ENCODE data around the gene ALB. TPM values are rescaled to one million over a fixed set of nuclear protein-coding genes. Genes with fewer than 3 reads are reported as not detected.

The ALB gene
- total and polyA plus RNA-seq, 2 experiments from 2014 or later: not detected

DNA sequence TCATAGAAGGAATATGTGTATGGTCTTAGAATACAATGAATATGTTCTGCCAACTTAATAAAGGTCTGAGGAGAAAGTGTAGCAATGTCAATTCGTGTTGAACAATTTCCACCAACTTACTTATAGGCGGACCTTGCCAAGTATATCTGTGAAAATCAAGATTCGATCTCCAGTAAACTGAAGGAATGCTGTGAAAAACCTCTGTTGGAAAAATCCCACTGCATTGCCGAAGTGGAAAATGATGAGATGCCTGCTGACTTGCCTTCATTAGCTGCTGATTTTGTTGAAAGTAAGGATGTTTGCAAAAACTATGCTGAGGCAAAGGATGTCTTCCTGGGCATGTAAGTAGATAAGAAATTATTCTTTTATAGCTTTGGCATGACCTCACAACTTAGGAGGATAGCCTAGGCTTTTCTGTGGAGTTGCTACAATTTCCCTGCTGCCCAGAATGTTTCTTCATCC is 9.2 kb downstream of the ALB start:
- no peaks in the 10 kb centered on the region for H3K9me3 ChIP-seq (ENCODE audit: low read depth)
- H4K20me1 ChIP-seq (ENCODE audit: insufficient read depth): no peaks in the 10 kb centered on the region
- H3K4me1 ChIP-seq (ENCODE audit: insufficient read depth): no peaks in the 10 kb centered on the region
- H3K27me3 ChIP-seq (replicated peaks; ENCODE audit: insufficient read depth): peaks cover 4% of the 10 kb centered on the region
- no peak for TF ChIP-seq EZH2 (IDR thresholded peaks at IDR 0.05; ENCODE audit: insufficient read depth, poor library complexity, severe bottlenecking)
- TF ChIP-seq EZH2phosphoT487 (IDR thresholded peaks at IDR 0.05; ENCODE audit: insufficient read depth, low read depth): no peak
- H3K9me2 ChIP-seq (ENCODE audit: insufficient read depth): no peaks in the 10 kb centered on the region
- H2AFZ ChIP-seq: no peak overlapping the region
- H3F3A ChIP-seq (ENCODE audit: insufficient read depth): no peaks in the 10 kb centered on the region
- no peak overlapping the region for H3K4me2 ChIP-seq (ENCODE audit: unreplicated experiment)
- no peak overlapping the region for H3K9ac ChIP-seq
- H3K36me3 ChIP-seq (ENCODE audit: low read depth): no peaks in the 10 kb centered on the region
- WGBS, 2 experiments (ENCODE audit: low coverage in 1 of 2, low lambda C conversion rate in 2 of 2, missing lambda C conversion rate in 2 of 2): 39 to 41% methylated on average over 4 of the region's 4 CpGs
- no peak overlapping the region for H3K4me3 ChIP-seq
- H3K79me2 ChIP-seq (ENCODE audit: insufficient read depth): no peaks in the 10 kb centered on the region
- no peak overlapping the region for H3K27ac ChIP-seq
- in situ Hi-C loops (cut with MboI): no loop called here
- no peak for DNase-seq

DNA sequence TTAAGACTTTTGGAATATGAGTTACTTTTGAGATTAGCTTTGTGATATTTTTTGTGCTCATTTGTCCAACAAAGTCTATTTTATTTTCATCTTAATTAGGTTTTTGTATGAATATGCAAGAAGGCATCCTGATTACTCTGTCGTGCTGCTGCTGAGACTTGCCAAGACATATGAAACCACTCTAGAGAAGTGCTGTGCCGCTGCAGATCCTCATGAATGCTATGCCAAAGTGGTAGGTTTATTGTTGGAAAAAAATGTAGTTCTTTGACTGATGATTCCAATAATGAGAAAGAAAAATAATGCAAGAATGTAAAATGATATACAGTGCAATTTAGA is 10.8 kb downstream of the ALB start:
- H2AFZ ChIP-seq: no peak overlapping the region
- no peak for DNase-seq
- no peaks in the 10 kb centered on the region for H3K79me2 ChIP-seq (ENCODE audit: insufficient read depth)
- H3K9me3 ChIP-seq (ENCODE audit: low read depth): no peaks in the 10 kb centered on the region
- 0 to 5% methylated on average over 2 of the region's 2 CpGs for WGBS, 2 experiments (ENCODE audit: low coverage in 1 of 2, low lambda C conversion rate in 2 of 2, missing lambda C conversion rate in 2 of 2)
- H3K4me2 ChIP-seq (ENCODE audit: unreplicated experiment): no peak overlapping the region
- no peaks in the 10 kb centered on the region; the same call in none of the 2 replicates for H3K27me3 ChIP-seq (replicated peaks; ENCODE audit: insufficient read depth)
- no peaks in the 10 kb centered on the region for H3K36me3 ChIP-seq (ENCODE audit: low read depth)
- H3K27ac ChIP-seq: no peak overlapping the region
- no peaks in the 10 kb centered on the region for H3K4me1 ChIP-seq (ENCODE audit: insufficient read depth)
- no peaks in the 10 kb centered on the region for H4K20me1 ChIP-seq (ENCODE audit: insufficient read depth)
- H3F3A ChIP-seq (ENCODE audit: insufficient read depth): no peaks in the 10 kb centered on the region
- H3K4me3 ChIP-seq: no peak overlapping the region
- no peak overlapping the region for H3K9ac ChIP-seq
- H3K9me2 ChIP-seq (ENCODE audit: insufficient read depth): no peaks in the 10 kb centered on the region
- no peak for TF ChIP-seq EZH2 (IDR thresholded peaks at IDR 0.05; ENCODE audit: insufficient read depth, poor library complexity, severe bottlenecking)
- TF ChIP-seq EZH2phosphoT487 (IDR thresholded peaks at IDR 0.05; ENCODE audit: insufficient read depth, low read depth): no peak
- in situ Hi-C loops (cut with MboI): no loop called here

- Histone ChIP-seq H4K20me1 (ENCODE audit: insufficient read depth) (no peaks in the 10 kb centered on the region), H3K27me3 (replicated peaks; ENCODE audit: insufficient read depth) (peaks cover under 1% of the 10 kb centered on the region), H2AFZ (no peak overlapping the region), H3K4me1 (ENCODE audit: insufficient read depth) (no peaks in the 10 kb centered on the region), H3K9me2 (ENCODE audit: insufficient read depth) (no peaks in the 10 kb centered on the region), H3K4me3 (no peak overlapping the region), H3K4me2 (ENCODE audit: unreplicated experiment) (no peak overlapping the region), H3K9ac (no peak overlapping the region), H3K27ac (no peak overlapping the region), H3K36me3 (ENCODE audit: low read depth) (no peaks in the 10 kb centered on the region), H3K79me2 (ENCODE audit: insufficient read depth) (no peaks in the 10 kb centered on the region), H3K9me3 (ENCODE audit: low read depth) (no peaks in the 10 kb centered on the region), H3F3A (ENCODE audit: insufficient read depth) (no peaks in the 10 kb centered on the region)
- 81 to 84% methylated on average over 2 of the region's 2 CpGs for WGBS, 2 experiments (ENCODE audit: low coverage in 1 of 2, low lambda C conversion rate in 2 of 2, missing lambda C conversion rate in 2 of 2)
- no peak for DNase-seq
- in situ Hi-C loops (cut with MboI): no loop called here
- TF ChIP-seq EZH2 (IDR thresholded peaks at IDR 0.05; ENCODE audit: insufficient read depth, poor library complexity, severe bottlenecking): no peak
- TF ChIP-seq EZH2phosphoT487 (IDR thresholded peaks at IDR 0.05; ENCODE audit: insufficient read depth, low read depth): no peak
Measured at GRCh38 chr4:73415807-73416238, 11.7 kb downstream of the ALB start.

- WGBS, 2 experiments (ENCODE audit: low coverage in 1 of 2, low lambda C conversion rate in 2 of 2, missing lambda C conversion rate in 2 of 2): 35 to 36% methylated on average over 2 of the region's 2 CpGs
- no peak overlapping the region for H3K9ac ChIP-seq
Measured at GRCh38 chr4:73416423-73417087, 12.5 kb downstream of the ALB start.

More at GRCh38 chr4:73416423-73417087, 12.5 kb downstream of the ALB start:
- H3F3A ChIP-seq (ENCODE audit: insufficient read depth): no peaks in the 10 kb centered on the region
- peaks cover 7% of the 10 kb centered on the region for H3K27me3 ChIP-seq (replicated peaks; ENCODE audit: insufficient read depth)
- H3K79me2 ChIP-seq (ENCODE audit: insufficient read depth): no peaks in the 10 kb centered on the region
- TF ChIP-seq EZH2 (IDR thresholded peaks at IDR 0.05; ENCODE audit: insufficient read depth, poor library complexity, severe bottlenecking) (no peak), EZH2phosphoT487 (IDR thresholded peaks at IDR 0.05; ENCODE audit: insufficient read depth, low read depth) (no peak)
- H3K4me3 ChIP-seq: no peak overlapping the region
- no peaks in the 10 kb centered on the region for H4K20me1 ChIP-seq (ENCODE audit: insufficient read depth)
- no peaks in the 10 kb centered on the region for H3K4me1 ChIP-seq (ENCODE audit: insufficient read depth)
- DNase-seq: no peak
- H2AFZ ChIP-seq: no peak overlapping the region
- H3K9me2 ChIP-seq (ENCODE audit: insufficient read depth): no peaks in the 10 kb centered on the region
- in situ Hi-C loops (cut with MboI): no loop called here
- no peak overlapping the region for H3K27ac ChIP-seq
- H3K36me3 ChIP-seq (ENCODE audit: low read depth): no peaks in the 10 kb centered on the region
- H3K9me3 ChIP-seq (ENCODE audit: low read depth): no peaks in the 10 kb centered on the region
- H3K4me2 ChIP-seq (ENCODE audit: unreplicated experiment): no peak overlapping the region
